GM10248 (cell line): ENCODE data around the gene HNRNPR.

Experiments
- CTCF ChIA-PET: fragments of 300-600 bp; sonication (Branson Sonifier 250); formaldehyde crosslinking; extraction: SDS; loops from one replicate; lab custom pipeline; 2021; ENCODE audit warnings: antibody characterized with exemption; lab: Yijun Ruan, JAX
- POLR2A ChIA-PET: fragments of 350-650 bp; sonication (Branson Sonifier 250); formaldehyde crosslinking; extraction: SDS; loops from one replicate; lab custom pipeline; 2020; ENCODE audit warnings: antibody characterized with exemption; lab: Yijun Ruan, JAX
- DNase-seq: peaks from one replicate; pipeline ENCODE4 v3.0.0; 2012; ENCODE audit errors: extremely low spot score
- TF ChIP-seq, protein P1 (sequence below): IDR thresholded peaks from 2 replicates; pipeline ENCODE4 v1.5.1; 2012; ENCODE audit warnings: mild to moderate bottlenecking, low read depth; ENCODE audit errors: extremely low read depth, missing control alignments, control extremely low read depth

Gene HNRNPR

DNA sequence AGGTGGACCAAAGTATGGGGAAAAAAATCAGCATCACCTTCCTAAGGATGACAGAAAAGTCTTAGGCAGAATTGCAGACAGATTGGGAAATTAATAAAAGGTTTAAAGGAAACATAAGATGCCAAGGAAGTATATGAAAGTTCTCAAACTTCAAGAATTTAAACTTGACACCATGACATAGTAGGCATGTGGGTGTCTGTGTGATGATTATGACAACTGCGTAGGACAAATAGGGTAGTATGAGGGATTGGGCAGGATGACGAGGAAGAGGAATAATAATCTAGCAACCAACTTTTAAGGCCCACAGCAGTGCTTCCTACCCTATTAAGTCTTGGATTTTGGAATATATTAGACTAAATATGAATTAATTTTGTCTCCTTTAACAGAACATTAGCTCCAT is 52.4 kb downstream of the HNRNPR start:
- TF ChIP-seq, protein P1, sequence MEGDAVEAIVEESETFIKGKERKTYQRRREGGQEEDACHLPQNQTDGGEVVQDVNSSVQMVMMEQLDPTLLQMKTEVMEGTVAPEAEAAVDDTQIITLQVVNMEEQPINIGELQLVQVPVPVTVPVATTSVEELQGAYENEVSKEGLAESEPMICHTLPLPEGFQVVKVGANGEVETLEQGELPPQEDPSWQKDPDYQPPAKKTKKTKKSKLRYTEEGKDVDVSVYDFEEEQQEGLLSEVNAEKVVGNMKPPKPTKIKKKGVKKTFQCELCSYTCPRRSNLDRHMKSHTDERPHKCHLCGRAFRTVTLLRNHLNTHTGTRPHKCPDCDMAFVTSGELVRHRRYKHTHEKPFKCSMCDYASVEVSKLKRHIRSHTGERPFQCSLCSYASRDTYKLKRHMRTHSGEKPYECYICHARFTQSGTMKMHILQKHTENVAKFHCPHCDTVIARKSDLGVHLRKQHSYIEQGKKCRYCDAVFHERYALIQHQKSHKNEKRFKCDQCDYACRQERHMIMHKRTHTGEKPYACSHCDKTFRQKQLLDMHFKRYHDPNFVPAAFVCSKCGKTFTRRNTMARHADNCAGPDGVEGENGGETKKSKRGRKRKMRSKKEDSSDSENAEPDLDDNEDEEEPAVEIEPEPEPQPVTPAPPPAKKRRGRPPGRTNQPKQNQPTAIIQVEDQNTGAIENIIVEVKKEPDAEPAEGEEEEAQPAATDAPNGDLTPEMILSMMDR = no peak
- ChIA-PET CTCF (interaction anchor here (0.9 kb wide), 1 partner anchor 25 kb away, joined by 3 read pairs; no protein-coding TSS in a partner anchor), POLR2A (no interaction called here)
- no peak for DNase-seq

DNA sequence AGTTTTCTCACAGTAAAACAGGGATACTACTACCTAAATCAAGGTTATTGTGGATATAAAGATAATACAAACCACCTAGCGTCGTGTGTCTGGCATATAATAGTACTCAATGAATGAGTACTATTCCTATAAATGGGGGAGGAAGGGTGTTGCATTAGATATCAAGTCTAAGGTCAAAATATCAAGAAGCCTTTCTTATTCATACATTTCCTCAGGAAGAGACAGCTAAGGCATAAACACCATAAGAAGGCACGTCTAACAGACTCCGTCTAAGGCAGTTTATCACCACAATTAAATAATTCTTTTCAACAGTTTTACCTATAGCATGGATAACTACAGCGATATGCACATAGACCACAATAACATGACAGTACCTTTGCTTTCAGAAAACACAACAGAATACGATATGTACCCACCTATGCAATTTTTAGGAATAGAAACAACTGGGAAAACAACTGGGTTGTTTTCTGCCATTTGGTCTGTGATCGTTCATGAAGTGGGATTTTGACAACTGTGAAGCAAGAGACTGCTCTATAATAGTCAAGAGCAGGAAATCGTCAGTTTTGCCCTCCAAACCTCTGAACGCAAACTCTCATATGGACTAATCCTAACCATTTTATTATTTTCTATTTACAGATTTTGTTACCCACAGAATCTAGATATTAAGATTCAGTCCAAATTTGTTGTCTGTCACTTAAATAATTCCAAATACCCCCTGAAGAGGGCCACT is 53.1 kb downstream of the HNRNPR start:
- TF ChIP-seq, protein P1 = no peak
- POLR2A ChIA-PET = no interaction called here
- no peak for DNase-seq
- CTCF ChIA-PET = no interaction called here

DNA sequence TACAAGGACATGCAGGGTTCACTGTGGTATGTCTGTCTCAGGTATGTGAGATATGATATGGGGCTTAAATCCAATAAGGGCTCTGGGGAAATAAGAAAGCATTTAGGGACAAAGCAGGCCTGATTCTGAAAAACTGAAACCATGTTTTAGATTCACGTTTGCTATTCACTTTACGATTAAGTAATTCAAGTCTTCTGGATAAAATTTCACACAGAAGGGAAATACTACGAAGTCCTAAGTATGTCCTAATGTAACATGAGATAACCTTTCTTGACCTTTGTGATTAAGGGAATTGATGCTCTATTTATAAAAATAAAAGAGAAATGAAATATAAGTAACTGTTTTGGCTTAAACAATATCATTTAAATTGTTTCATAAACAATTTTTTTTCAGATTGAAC is 55.4 kb downstream of the HNRNPR start:
- DNase-seq = no peak
- TF ChIP-seq, protein P1 = no peak
- POLR2A ChIA-PET = no interaction called here
- CTCF ChIA-PET = no interaction called here

DNA sequence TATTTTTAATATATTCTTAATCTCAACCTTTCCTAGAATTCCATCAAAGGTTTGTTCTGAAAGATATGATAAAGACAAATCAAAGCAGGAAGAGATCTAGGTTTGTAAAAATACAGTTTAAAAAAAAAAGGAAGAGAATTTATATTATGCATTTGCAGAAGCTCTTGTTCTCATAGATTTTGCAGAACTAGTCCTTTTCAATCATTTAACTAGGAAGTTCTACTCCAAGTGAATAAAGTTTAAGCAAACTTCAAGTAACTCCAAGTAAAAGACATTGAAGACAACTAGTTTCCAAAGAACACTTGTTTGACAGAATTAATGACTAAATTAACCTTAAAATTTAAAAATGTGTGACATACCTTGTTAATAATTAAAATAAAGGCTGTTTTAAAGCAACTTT is 55.9 kb downstream of the HNRNPR start:
- TF ChIP-seq, protein P1 = no peak
- ChIA-PET POLR2A (no interaction called here), CTCF (no interaction called here)
- DNase-seq = no peak

GRCh38 chr1:23286401-23286800 is 57.7 kb downstream of the HNRNPR start:
- TF ChIP-seq, protein P1 = no peak
- ChIA-PET CTCF (no interaction called here), POLR2A (no interaction called here)
- no peak for DNase-seq

GRCh38 chr1:23283667-23284602 is 60.1 kb downstream of the HNRNPR start:
- TF ChIP-seq, protein P1 = no peak
- ChIA-PET POLR2A (no interaction called here), CTCF (interaction anchor here (1.1 kb wide), 1 partner anchor 14 kb away, joined by 4 read pairs; no protein-coding TSS in a partner anchor)
- no peak for DNase-seq
